ENCODE results near the gene NTM.

Gene NTM

GRCh38 chr11:131942878-131943277 is 572.5 kb downstream of the NTM start:
- peaks cover 3% of the 10 kb centered on the region; the same call in 1 of the 2 replicates for H3K9me3 ChIP-seq
- no peaks in the 10 kb centered on the region for H3K4me1 ChIP-seq
- no peaks in the 10 kb centered on the region for H3K36me3 ChIP-seq
- TF ChIP-seq, protein P1, sequence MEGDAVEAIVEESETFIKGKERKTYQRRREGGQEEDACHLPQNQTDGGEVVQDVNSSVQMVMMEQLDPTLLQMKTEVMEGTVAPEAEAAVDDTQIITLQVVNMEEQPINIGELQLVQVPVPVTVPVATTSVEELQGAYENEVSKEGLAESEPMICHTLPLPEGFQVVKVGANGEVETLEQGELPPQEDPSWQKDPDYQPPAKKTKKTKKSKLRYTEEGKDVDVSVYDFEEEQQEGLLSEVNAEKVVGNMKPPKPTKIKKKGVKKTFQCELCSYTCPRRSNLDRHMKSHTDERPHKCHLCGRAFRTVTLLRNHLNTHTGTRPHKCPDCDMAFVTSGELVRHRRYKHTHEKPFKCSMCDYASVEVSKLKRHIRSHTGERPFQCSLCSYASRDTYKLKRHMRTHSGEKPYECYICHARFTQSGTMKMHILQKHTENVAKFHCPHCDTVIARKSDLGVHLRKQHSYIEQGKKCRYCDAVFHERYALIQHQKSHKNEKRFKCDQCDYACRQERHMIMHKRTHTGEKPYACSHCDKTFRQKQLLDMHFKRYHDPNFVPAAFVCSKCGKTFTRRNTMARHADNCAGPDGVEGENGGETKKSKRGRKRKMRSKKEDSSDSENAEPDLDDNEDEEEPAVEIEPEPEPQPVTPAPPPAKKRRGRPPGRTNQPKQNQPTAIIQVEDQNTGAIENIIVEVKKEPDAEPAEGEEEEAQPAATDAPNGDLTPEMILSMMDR (IDR thresholded peaks at IDR 0.05; ENCODE audit: low read depth, low read length), result no peak
- H3K4me3 ChIP-seq (ENCODE audit: low read depth, low read length), result no peak overlapping the region
- DNase-seq, result no peak
- H3K27me3 ChIP-seq, result no peaks in the 10 kb centered on the region

DNA sequence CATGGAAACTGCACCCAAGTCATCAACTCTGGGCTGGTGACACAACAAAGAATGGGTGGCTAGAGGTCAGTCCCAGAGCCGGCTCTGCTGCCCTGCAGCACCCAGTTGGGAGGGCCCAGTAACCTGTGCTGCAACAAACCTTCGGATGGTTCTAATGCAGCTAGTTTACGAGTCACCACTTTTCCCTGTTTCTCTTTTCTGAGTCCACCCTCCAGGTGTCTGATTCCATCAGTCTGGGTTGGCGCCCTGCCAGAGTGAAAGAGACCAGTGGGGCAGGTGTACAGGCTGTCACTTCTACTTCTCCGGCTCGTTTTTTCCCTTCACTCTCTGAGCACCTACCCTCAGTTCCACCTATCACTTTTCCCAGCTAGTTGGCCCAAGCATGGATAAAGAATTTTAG is 572.9 kb downstream of the NTM start:
- Histone ChIP-seq H3K27me3 (no peaks in the 10 kb centered on the region), H3K4me3 (ENCODE audit: low read depth, low read length) (no peak overlapping the region), H3K9me3 (no peaks in the 10 kb centered on the region; the same call in 1 of the 2 replicates), H3K36me3 (no peaks in the 10 kb centered on the region), H3K4me1 (no peaks in the 10 kb centered on the region)
- TF ChIP-seq, protein P1 (IDR thresholded peaks at IDR 0.05; ENCODE audit: low read depth, low read length), result no peak
- DNase-seq, result no peak

- Histone ChIP-seq H3K9me3 (no peaks in the 10 kb centered on the region), H3K36me3 (no peaks in the 10 kb centered on the region), H3K4me3 (ENCODE audit: low read depth, low read length) (no peak overlapping the region), H3K27me3 (no peaks in the 10 kb centered on the region), H3K4me1 (no peaks in the 10 kb centered on the region)
- no peak for DNase-seq
- TF ChIP-seq, protein P1 (IDR thresholded peaks at IDR 0.05; ENCODE audit: low read depth, low read length), result no peak
Measured at GRCh38 chr11:131944736-131945135, 574.3 kb downstream of the NTM start.

- Histone ChIP-seq H3K27me3 (no peaks in the 10 kb centered on the region), H3K36me3 (no peaks in the 10 kb centered on the region), H3K4me1 (no peaks in the 10 kb centered on the region), H3K9me3 (no peaks in the 10 kb centered on the region), H3K4me3 (ENCODE audit: low read depth, low read length) (no peak overlapping the region)
- TF ChIP-seq, protein P1 (IDR thresholded peaks at IDR 0.05; ENCODE audit: low read depth, low read length), result no peak
- no peak for DNase-seq
Measured at GRCh38 chr11:131945706-131946105, 575.3 kb downstream of the NTM start.

DNA sequence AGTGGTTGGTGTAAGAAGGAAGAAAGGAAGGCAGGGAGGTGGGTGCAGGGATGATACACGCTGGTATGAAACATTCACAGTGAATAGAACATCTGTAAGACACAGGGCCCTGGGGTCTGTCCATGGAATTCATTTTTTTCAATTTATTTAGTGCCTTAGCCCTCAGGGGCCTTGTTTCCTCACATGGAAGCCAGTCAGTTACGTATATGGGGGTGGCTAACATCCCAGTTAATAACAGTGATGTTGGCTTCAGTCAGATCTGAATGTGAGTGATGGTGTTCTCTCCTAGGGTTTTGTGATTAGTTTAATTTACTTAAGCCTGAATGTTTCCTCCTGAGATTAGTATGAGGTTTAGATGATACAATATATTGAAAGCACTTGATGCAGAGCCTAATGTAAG is 577.1 kb downstream of the NTM start:
- no peaks in the 10 kb centered on the region for H3K36me3 ChIP-seq
- no peak overlapping the region for H3K4me3 ChIP-seq (ENCODE audit: low read depth, low read length)
- DNase-seq, result no peak
- TF ChIP-seq, protein P1 (IDR thresholded peaks at IDR 0.05; ENCODE audit: low read depth, low read length), result no peak
- H3K4me1 ChIP-seq, result no peaks in the 10 kb centered on the region
- no peaks in the 10 kb centered on the region for H3K9me3 ChIP-seq
- no peaks in the 10 kb centered on the region for H3K27me3 ChIP-seq

GRCh38 chr11:131951121-131951520 is 580.7 kb downstream of the NTM start:
- no peaks in the 10 kb centered on the region for H3K27me3 ChIP-seq
- H3K9me3 ChIP-seq, result no peaks in the 10 kb centered on the region
- no peaks in the 10 kb centered on the region for H3K4me1 ChIP-seq
- DNase-seq, result no peak
- H3K4me3 ChIP-seq (ENCODE audit: low read depth, low read length), result no peak overlapping the region
- TF ChIP-seq, protein P1 (IDR thresholded peaks at IDR 0.05; ENCODE audit: low read depth, low read length), result no peak
- no peaks in the 10 kb centered on the region for H3K36me3 ChIP-seq

Data from BE2C (cell line).